K562 (cell line): ENCODE data around the gene ROR2. TPM values are rescaled to one million over a fixed set of nuclear protein-coding genes. Genes with fewer than 3 reads are reported as not detected.

Source experiments
- ATAC-seq: fragments of 200-7000 bp; cut with Tn5 transposase; 3 replicates; pipeline ENCODE4 v1.9.1; 2020; ENCODE audit warnings: moderate library complexity
- BruUV-seq: library from RNA; stranded (reverse); fragments of 400-500 nt; replicated peaks from 2 replicates; lab custom pipeline; 2021; lab: Mats Ljungman, UMichigan
- CTCF ChIA-PET: fragments of 300-600 bp; formaldehyde crosslinking; extraction: SDS; loops from one replicate; lab custom pipeline; 2021; ENCODE audit warnings: low intra/inter-chr PET ratio; lab: Yijun Ruan, JAX
- POLR2A ChIA-PET: fragments of 300-600, 350-650 bp; sonication (Branson Sonifier 250); formaldehyde crosslinking; extraction: SDS; loops from one replicate; lab custom pipeline; 2021; ENCODE audit warnings: antibody characterized with exemption, inconsistent platforms; lab: Yijun Ruan, JAX
- DNase-seq, 4 experiments: peaks; one replicate each; pipeline versions ENCODE4 v3.0.0 to v3.0.0-alpha.2; 2011 to 2018; ENCODE audit warnings: low spot score in 3 of 4, mixed read lengths in 3 of 4; ENCODE audit errors: extremely low read depth in 1 of 4
- FAIRE-seq: peaks from 2 replicates; lab custom pipeline; 2011; peaks lifted over from hg19 to GRCh38; lab: Jason Lieb, UNC
- H2AFZ ChIP-seq: 2 replicates; pipeline ENCODE4 v1.6.0; 2011; ENCODE audit warnings: low read depth, low read length, control low read depth, inconsistent platforms
- H3K27ac ChIP-seq: fragments of 200-600 bp; 3 replicates; pipeline ENCODE4 v1.8.0; 2011; ENCODE audit warnings: low read depth, mild to moderate bottlenecking, control low read depth, inconsistent platforms, low read length, moderate library complexity, mixed read lengths; ENCODE audit errors: extremely low read depth
- H3K27me3 ChIP-seq, 2 experiments: fragments of 300-600 bp in 1 of 2; 2 replicates in 1 of 2; 3 replicates in 1 of 2; pipeline versions ENCODE4 v1.6.0 to v1.8.0; 2011; ENCODE audit warnings: inconsistent platforms in 2 of 2, low read length in 2 of 2, mild to moderate bottlenecking in 1 of 2, mixed read lengths in 1 of 2, moderate library complexity in 1 of 2; ENCODE audit not compliant: control insufficient read depth in 2 of 2, insufficient read depth in 2 of 2
- H3K36me3 ChIP-seq: fragments of 300-600 bp; 3 replicates; pipeline ENCODE4 v1.8.0; 2011; ENCODE audit warnings: mild to moderate bottlenecking, low read length, inconsistent platforms; ENCODE audit not compliant: control insufficient read depth, insufficient read depth
- H3K4me1 ChIP-seq, 2 experiments: fragments of 200-600 bp in 1 of 2; replicated peaks in 1 of 2; 2 replicates in 1 of 2; 3 replicates in 1 of 2; pipeline versions ENCODE4 v1.5.1 to v1.8.0; 2011; ENCODE audit warnings: inconsistent platforms in 2 of 2, low read length in 2 of 2, mild to moderate bottlenecking in 1 of 2, mixed read lengths in 1 of 2, moderate library complexity in 1 of 2; ENCODE audit not compliant: control insufficient read depth in 2 of 2, insufficient read depth in 2 of 2
- H3K4me2 ChIP-seq: 2 replicates; pipeline ENCODE4 v1.6.1; 2011; ENCODE audit warnings: low read length, control low read depth, inconsistent platforms, mixed read lengths; ENCODE audit not compliant: insufficient read depth
- H3K4me3 ChIP-seq: fragments of 200-600 bp; sonication (generic), shearing (Covaris generic); 2 replicates; pipeline ENCODE4 v1.5.1; 2016; ENCODE audit warnings: control low read depth, inconsistent platforms
- H3K79me2 ChIP-seq: fragments of 200-600 bp; 3 replicates; pipeline ENCODE4 v1.8.0; 2011; ENCODE audit warnings: low read length, inconsistent platforms; ENCODE audit not compliant: control insufficient read depth, insufficient read depth
- H3K9ac ChIP-seq, 2 experiments: 2 replicates each; pipeline versions ENCODE4 v1.6.0 to v1.6.1; 2011; ENCODE audit warnings: low read depth in 2 of 2, low read length in 2 of 2, control low read depth in 1 of 2, inconsistent platforms in 1 of 2, mild to moderate bottlenecking in 1 of 2, mixed read lengths in 1 of 2; ENCODE audit not compliant: insufficient read depth in 1 of 2
- H3K9me1 ChIP-seq: one replicate; pipeline ENCODE4 v1.6.0; 2011; ENCODE audit warnings: inconsistent platforms, mild to moderate bottlenecking, low read length, moderate library complexity; ENCODE audit not compliant: control insufficient read depth, insufficient read depth
- H3K9me3 ChIP-seq: replicated peaks from 2 replicates; pipeline ENCODE4 v1.5.1; 2011; ENCODE audit warnings: low read depth, low read length, inconsistent platforms; ENCODE audit not compliant: control insufficient read depth, insufficient read depth
- H4K20me1 ChIP-seq: replicated peaks from 2 replicates; pipeline ENCODE4 v1.6.1; 2011; ENCODE audit warnings: low read length, inconsistent platforms, mixed read lengths; ENCODE audit not compliant: control insufficient read depth, insufficient read depth
- ARID1B ChIP-seq: fragments of 450-650 bp; IDR thresholded peaks from 2 replicates; pipeline ENCODE4 v1.6.1; 2016; ENCODE audit warnings: antibody characterized with exemption, mild to moderate bottlenecking, inconsistent platforms
- GATAD2B ChIP-seq: fragments of 450-650 bp; IDR thresholded peaks from 2 replicates; pipeline ENCODE4 v1.6.1; 2017; ENCODE audit warnings: mild to moderate bottlenecking, borderline replicate concordance
- HDAC3 ChIP-seq: fragments of 450-650 bp; IDR thresholded peaks from 2 replicates; pipeline ENCODE4 v1.6.1; 2018; ENCODE audit warnings: borderline replicate concordance, mild to moderate bottlenecking, moderate library complexity; ENCODE audit not compliant: partially characterized antibody
- NFE2 ChIP-seq: IDR thresholded peaks from 2 replicates; pipeline ENCODE4 v1.6.1; 2014; ENCODE audit warnings: antibody characterized with exemption, low read depth
- PRDM10 ChIP-seq: fragments of 450-650 bp; IDR thresholded peaks from 2 replicates; pipeline ENCODE4 v1.6.1; 2018; ENCODE audit not compliant: partially characterized antibody
- SMARCA4 ChIP-seq: fragments of 450-650 bp; IDR thresholded peaks from 2 replicates; pipeline ENCODE4 v1.6.1; 2016
- SMARCE1 ChIP-seq: fragments of 450-650 bp; IDR thresholded peaks from 2 replicates; pipeline ENCODE4 v1.7.1; 2016; ENCODE audit warnings: mild to moderate bottlenecking
- TFAP4 ChIP-seq: sonication (generic); formaldehyde crosslinking; IDR thresholded peaks from 2 replicates; pipeline ENCODE4 v1.8.0; 2022; ENCODE audit warnings: missing genetic modification reagents, mild to moderate bottlenecking, moderate library complexity, borderline replicate concordance
- ZNF23 ChIP-seq: fragments of 250-450 bp; sonication (Bioruptor Pico); IDR thresholded peaks from 2 replicates; pipeline ENCODE4 v1.4.0; 2020; ENCODE audit warnings: mild to moderate bottlenecking
- ZNF316 ChIP-seq: fragments of 450-650 bp; IDR thresholded peaks from 2 replicates; pipeline ENCODE4 v1.6.1; 2016
- ZNF830 ChIP-seq: fragments of 250-450 bp; sonication (Bioruptor Pico); IDR thresholded peaks from 2 replicates; pipeline ENCODE4 v1.5.0; 2021; ENCODE audit warnings: mild to moderate bottlenecking
- WGBS: fragments of 100-300 bp; shearing (Covaris generic); methylation state at CpG from one replicate; pipeline ENCODE4 v1.1.6; 2016; ENCODE audit warnings: low coverage, mixed read lengths; ENCODE audit not compliant: insufficient coverage; ENCODE audit errors: missing lambda C conversion rate; 5-methylcytosine and 5-hydroxymethylcytosine counted together
- in situ Hi-C: fragments of 300-500 bp; cut with MboI; formaldehyde crosslinking; loops from 4 replicates; pipeline ENCODE4 v1.15.0; 2018; ENCODE audit warnings: inconsistent platforms, mixed read lengths
- intact Hi-C: fragments of 100-400 bp; cut with micrococcal nuclease; formaldehyde crosslinking; loops from 2 replicates; pipeline ENCODE4 v1.14.2; 2022
- polyA plus RNA-seq, 8 experiments: library from polyadenylated mRNA; depleted of rRNA in 4 of 8; stranded (reverse) in 5 of 8; unstranded in 3 of 8; fragments of >200 nt; fragmentation: Nextera tagmentation in 2 of 8; fragmentation: Illumina TruSeq in 1 of 8; extraction: Ambion mirVana in 2 of 8; extraction: Trizol in 1 of 8; gene quantifications; 2 replicates each; pipeline versions ENCODE4 v1.2.1 to v1.2.3, GENCODE V29; 2011 to 2014; ENCODE audit warnings: inconsistent platforms in 1 of 8, missing spikeins in 1 of 8
- total RNA-seq, 7 experiments: library from RNA; depleted of rRNA in 6 of 7; stranded (reverse); fragments of >200 nt in 6 of 7; fragmentation: Illumina TruSeq in 2 of 7; extraction: Trizol in 2 of 7; gene quantifications; 2 replicates each; pipeline versions ENCODE4 v1.2.1 to v1.2.3, GENCODE V29; 2011 to 2021; ENCODE audit warnings: low replicate concordance in 1 of 7
- TF ChIP-seq, protein P1 (sequence below): fragments of 200-800 bp; sonication (Bioruptor generic); IDR thresholded peaks from 2 replicates; pipeline ENCODE4 v1.6.1; 2017; ENCODE audit warnings: missing genetic modification characterization, missing compliant biosample characterization
- TF ChIP-seq, protein P2 (sequence below): fragments of 450-650 bp; formaldehyde crosslinking; IDR thresholded peaks from 2 replicates; pipeline ENCODE4 v1.4.0; 2020; ENCODE audit warnings: mild to moderate bottlenecking, moderate library complexity

Gene ROR2
- total and polyA plus RNA-seq, 9 of the 15 experiments (the other 6 are each of a cell fraction or from before 2014, with no cell fraction given) = 5.6 to 33.8 (median 15.3) TPM

DNA sequence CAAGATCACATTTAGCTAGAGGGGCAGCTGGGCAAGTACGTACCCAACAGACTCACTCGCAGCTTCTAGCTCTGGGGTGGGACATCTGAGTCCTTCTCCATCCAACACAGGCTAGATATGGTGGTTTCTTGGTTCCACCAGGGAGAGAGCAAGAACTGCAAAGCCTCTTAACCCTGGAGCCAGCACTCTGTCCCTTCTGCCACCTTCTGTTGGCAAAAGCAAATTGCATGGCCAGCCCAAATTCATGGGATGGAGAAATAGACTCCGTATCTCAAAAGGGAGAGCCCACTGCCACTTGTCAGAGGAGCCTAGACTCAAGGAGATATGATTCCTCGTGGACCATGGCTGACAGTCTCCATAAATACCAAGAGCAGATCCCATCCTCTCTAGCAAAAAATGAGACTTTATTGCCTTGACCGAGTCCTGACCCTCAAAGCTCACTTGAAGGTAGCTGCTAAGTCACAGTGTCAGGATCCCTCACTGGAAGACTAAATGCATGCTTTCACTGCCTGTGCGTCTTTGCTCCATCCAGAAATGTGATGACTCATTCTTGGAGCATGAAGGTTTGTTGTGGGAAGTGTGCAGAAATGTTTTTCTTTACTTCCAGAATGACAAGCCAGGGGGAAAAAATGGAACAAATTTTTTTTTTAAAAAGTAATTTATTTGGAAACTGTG is 28.8 kb upstream of the ROR2 start:
- 11% methylated on average over 6 of the region's 6 CpGs for WGBS
- Histone ChIP-seq H3K4me2 (peak overlapping the region; percentile 44; the same call in 1 of the 2 replicates), H3K79me2 (no peaks in the 10 kb centered on the region), H3K9me3 (no peaks in the 10 kb centered on the region; the same call in none of the 2 replicates), H3K36me3 (no peaks in the 10 kb centered on the region), H3K9me1 (no peaks in the 10 kb centered on the region), H2AFZ (peak overlapping the region; percentile 63), H3K4me1 (peaks cover 0 to 2% of the 10 kb centered on the region in 2 experiments; a peak in 1 of 5 replicates), H4K20me1 (no peaks in the 10 kb centered on the region), H3K9ac (no peak overlapping the region), H3K27me3 (peaks cover 3 to 5% of the 10 kb centered on the region in 2 experiments; a peak in 3 of 5 replicates), H3K27ac (no peak overlapping the region), H3K4me3 (no peak overlapping the region)
- in situ Hi-C loops = loop anchor here (25.0 kb wide), 1 partner anchor 1067 kb away; no protein-coding TSS in a partner anchor
- ChIA-PET CTCF (interaction anchor here (0.6 to 1.3 kb wide), 2 partner anchors 204 to 219 kb away, joined by 3 to 4 read pairs; no protein-coding TSS in a partner anchor), POLR2A (interaction anchor here (0.6 to 1.0 kb wide), 3 partner anchors 9 to 61 kb away, joined by 3 read pairs; no protein-coding TSS in a partner anchor)
- DNase-seq = peak in 3 of 4 experiments; percentile 22 to 61 (median 40)
- FAIRE-seq = peak; percentile 74
- no TSS peak for BruUV-seq
- intact Hi-C loops = loop anchor here (1.0 to 5.0 kb wide), 3 partner anchors 25 to 222 kb away; no protein-coding TSS in a partner anchor
- ATAC-seq = peak; percentile 92
- no peak for TF ChIP-seq GATAD2B
- no peak for TF ChIP-seq HDAC3
- TF ChIP-seq, protein P1, sequence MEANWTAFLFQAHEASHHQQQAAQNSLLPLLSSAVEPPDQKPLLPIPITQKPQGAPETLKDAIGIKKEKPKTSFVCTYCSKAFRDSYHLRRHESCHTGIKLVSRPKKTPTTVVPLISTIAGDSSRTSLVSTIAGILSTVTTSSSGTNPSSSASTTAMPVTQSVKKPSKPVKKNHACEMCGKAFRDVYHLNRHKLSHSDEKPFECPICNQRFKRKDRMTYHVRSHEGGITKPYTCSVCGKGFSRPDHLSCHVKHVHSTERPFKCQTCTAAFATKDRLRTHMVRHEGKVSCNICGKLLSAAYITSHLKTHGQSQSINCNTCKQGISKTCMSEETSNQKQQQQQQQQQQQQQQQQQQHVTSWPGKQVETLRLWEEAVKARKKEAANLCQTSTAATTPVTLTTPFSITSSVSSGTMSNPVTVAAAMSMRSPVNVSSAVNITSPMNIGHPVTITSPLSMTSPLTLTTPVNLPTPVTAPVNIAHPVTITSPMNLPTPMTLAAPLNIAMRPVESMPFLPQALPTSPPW (CRISPR knock-in tag) = no peak
- no peak for TF ChIP-seq ZNF23 (CRISPR knock-in tag)
- TF ChIP-seq ZNF316 = peak; percentile 75
- no peak for TF ChIP-seq TFAP4 (CRISPR knock-in tag)
- TF ChIP-seq ARID1B = 0 out of 2 replicates have a peak, but pooled peaks have one; percentile 12
- 0 out of 2 replicates have a peak, but pooled peaks have one; percentile 20 for TF ChIP-seq SMARCA4
- TF ChIP-seq NFE2 = peak; percentile 55; the same call in 1 of the 2 replicates
- TF ChIP-seq ZNF830 (CRISPR knock-in tag) = no peak
- no peak for TF ChIP-seq SMARCE1
- peak; percentile 65 for TF ChIP-seq PRDM10
- TF ChIP-seq, protein P2, sequence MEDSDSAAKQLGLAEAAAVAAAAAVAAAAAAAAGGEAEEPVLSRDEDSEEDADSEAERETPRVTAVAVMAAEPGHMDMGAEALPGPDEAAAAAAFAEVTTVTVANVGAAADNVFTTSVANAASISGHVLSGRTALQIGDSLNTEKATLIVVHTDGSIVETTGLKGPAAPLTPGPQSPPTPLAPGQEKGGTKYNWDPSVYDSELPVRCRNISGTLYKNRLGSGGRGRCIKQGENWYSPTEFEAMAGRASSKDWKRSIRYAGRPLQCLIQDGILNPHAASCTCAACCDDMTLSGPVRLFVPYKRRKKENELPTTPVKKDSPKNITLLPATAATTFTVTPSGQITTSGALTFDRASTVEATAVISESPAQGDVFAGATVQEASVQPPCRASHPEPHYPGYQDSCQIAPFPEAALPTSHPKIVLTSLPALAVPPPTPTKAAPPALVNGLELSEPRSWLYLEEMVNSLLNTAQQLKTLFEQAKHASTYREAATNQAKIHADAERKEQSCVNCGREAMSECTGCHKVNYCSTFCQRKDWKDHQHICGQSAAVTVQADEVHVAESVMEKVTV (CRISPR knock-in tag) = 0 out of 2 replicates have a peak, but pooled peaks have one; percentile 45
